Progenitor cell of endocrine pancreas (in vitro differentiated cells): ENCODE measurements around the gene PPT2. TPM values are rescaled to one million over a fixed set of nuclear protein-coding genes. Genes with fewer than 3 reads are reported as not detected.

Source experiments
- DNase-seq: peaks from one replicate; pipeline ENCODE4 v3.0.0; 2021; ENCODE audit warnings: low spot score; ENCODE audit not compliant: unreplicated experiment
- H3K27ac Mint-ChIP-seq: 2 replicates; pipeline ENCODE4 v1.8.0; 2021; ENCODE audit warnings: mild to moderate bottlenecking, moderate library complexity, mixed read lengths
- H3K27me3 Mint-ChIP-seq: 2 replicates; pipeline ENCODE4 v1.8.0; 2021; ENCODE audit warnings: mixed read lengths
- H3K36me3 Mint-ChIP-seq: 2 replicates; pipeline ENCODE4 v1.8.0; 2022; ENCODE audit warnings: mixed read lengths; ENCODE audit not compliant: insufficient read depth
- H3K4me1 Mint-ChIP-seq: 2 replicates; pipeline ENCODE4 v1.8.0; 2021; ENCODE audit warnings: low read depth, mixed read lengths
- H3K4me3 Mint-ChIP-seq: 2 replicates; pipeline ENCODE4 v1.8.0; 2021; ENCODE audit warnings: low read depth, mild to moderate bottlenecking, moderate library complexity, mixed read lengths
- H3K9me3 Mint-ChIP-seq: 2 replicates; pipeline ENCODE4 v1.8.0; 2021; ENCODE audit warnings: low read depth, mixed read lengths
- CTCF ChIP-seq: fragments of 200-600 bp; sonication (generic); IDR thresholded peaks from one replicate; pipeline ENCODE4 v1.5.0; 2021; ENCODE audit warnings: antibody characterized with exemption, mild to moderate bottlenecking; ENCODE audit not compliant: unreplicated experiment
- long read RNA-seq: library from polyadenylated mRNA; unstranded; transcript quantifications from one replicate; pipeline ENCODE4 v2.0.0, GENCODE V29; 2020
- total RNA-seq: library from RNA; stranded (reverse); gene quantifications from 2 replicates; pipeline ENCODE4 v1.2.1, GENCODE V29; 2021

The PPT2 gene, protein sequence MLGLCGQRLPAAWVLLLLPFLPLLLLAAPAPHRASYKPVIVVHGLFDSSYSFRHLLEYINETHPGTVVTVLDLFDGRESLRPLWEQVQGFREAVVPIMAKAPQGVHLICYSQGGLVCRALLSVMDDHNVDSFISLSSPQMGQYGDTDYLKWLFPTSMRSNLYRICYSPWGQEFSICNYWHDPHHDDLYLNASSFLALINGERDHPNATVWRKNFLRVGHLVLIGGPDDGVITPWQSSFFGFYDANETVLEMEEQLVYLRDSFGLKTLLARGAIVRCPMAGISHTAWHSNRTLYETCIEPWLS
- total RNA-seq: 75.5 and 80.8 TPM in 2 replicates
- long read RNA-seq, transcript PPT2-245 (9 exons, 1,759 nt): minor isoform, 7 of 35 reads
- long read RNA-seq, transcript PPT2-244 (9 exons, 2,053 nt): major isoform, 14 of 35 reads
- long read RNA-seq, partial matches to known transcripts: 3 of 35 reads
- long read RNA-seq, other reads (novel, unspliced or antisense): 6 of 35 reads

DNA sequence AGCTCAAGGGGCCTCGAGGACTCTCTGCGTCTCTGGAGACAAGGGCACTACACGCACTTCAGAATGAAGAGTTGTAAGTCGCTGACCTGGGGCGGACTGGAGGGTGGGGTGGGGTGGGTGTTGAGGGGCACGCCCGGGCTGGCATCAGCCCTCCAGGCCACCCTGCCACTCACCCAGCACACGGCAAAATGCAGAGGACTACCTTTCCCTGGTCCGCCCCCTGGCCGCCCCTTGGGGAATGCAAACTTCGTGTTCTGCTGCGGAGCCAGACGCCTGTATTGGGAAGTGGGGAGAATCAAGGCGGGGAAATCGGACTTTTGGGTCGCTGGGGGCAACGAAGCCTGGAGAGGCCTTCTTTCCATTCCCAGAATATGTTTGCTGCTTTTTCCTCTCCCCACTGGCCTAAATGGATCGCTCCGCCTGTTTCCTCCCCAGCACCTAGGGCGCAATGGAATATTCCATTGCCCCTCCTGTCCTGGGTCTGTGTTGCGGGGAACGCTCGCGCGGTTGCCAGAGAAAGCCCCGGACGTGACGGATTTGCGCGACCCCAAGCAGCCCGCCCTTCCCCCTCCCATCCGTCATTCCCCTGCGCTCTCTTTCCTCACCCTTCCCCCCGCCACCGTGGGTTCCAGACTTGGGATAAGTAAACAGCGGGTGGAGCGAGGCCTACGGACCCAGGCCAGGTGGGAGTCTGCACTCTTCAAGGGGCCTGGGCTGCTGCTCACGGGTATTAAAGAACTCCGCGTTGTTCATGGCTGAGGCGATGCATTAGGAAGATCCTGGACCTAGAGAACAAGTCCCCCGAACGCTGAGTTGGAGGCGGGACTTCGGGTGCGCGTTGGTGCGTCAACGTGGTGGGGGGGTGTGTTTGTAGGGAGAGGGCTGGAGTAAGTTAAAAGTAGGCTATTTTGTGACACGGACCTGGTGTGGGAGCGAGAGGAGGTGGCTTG lies at the start of gene PPT2:
Gene PPT2 (plus strand): TSS at position 578 of the 950 bp plus-strand sequence. CDS start 454 bp downstream, outside the sequence.
- Mint-ChIP-seq H3K36me3 (peaks cover 17% of the 10 kb centered on the region), H3K4me3 (peak within 1 kb of the TSS; percentile 99), H3K27ac (peak within 1 kb of the TSS; percentile 98), H3K4me1 (peaks cover 28% of the 10 kb centered on the region), H3K9me3 (no peaks in the 10 kb centered on the region), H3K27me3 (peaks cover 13% of the 10 kb centered on the region)
- DNase-seq: peak; percentile 75
- TF ChIP-seq CTCF: peak; percentile 38

GRCh38 chr6:32105433-32105832 lies 48.5 kb upstream of the PPT2 start:
- H3K27me3 Mint-ChIP-seq: peaks cover 27% of the 10 kb centered on the region
- H3K27ac Mint-ChIP-seq: no peak overlapping the region
- no peaks in the 10 kb centered on the region for H3K36me3 Mint-ChIP-seq
- H3K4me1 Mint-ChIP-seq: peaks cover 14% of the 10 kb centered on the region
- H3K4me3 Mint-ChIP-seq: no peak overlapping the region
- H3K9me3 Mint-ChIP-seq: no peaks in the 10 kb centered on the region
- DNase-seq: no peak
- TF ChIP-seq CTCF: no peak

GRCh38 chr6:32107406-32107805 lies 46.5 kb upstream of the PPT2 start:
- no peak for TF ChIP-seq CTCF
- H3K36me3 Mint-ChIP-seq: peaks cover 2% of the 10 kb centered on the region
- DNase-seq: no peak
- H3K27ac Mint-ChIP-seq: no peak overlapping the region
- no peaks in the 10 kb centered on the region for H3K9me3 Mint-ChIP-seq
- H3K27me3 Mint-ChIP-seq: peaks cover 27% of the 10 kb centered on the region
- H3K4me3 Mint-ChIP-seq: no peak overlapping the region
- H3K4me1 Mint-ChIP-seq: peaks cover 14% of the 10 kb centered on the region

DNA sequence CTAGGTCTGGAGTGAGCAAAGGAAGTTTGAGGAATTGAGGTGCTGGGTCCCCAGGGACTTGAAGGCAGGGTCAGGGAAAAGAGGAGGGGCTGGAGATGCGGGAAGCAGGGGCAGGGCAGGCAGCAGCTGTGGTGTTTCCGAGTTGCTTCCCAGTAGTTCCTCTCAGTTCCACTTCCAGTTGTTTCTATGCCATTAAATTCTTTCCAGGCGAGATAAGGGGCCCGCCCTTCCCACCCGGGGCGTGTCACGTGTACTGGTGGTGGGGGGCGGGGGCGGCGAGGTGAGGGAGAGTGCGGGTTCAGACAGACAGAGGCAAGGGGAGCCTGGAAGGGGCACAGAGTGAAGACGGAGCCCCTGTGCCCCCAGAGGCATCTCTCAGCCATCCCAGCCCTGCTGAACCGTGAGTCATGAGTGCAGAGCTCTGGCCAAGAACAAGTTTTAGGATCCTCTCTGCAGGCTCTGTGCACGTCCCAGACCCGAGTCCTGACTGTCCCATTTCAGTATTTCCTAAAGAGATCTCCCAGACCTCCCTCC lies 45.8 kb upstream of the PPT2 start:
- no peak for DNase-seq
- Mint-ChIP-seq H3K4me3 (no peak overlapping the region), H3K36me3 (peaks cover 2% of the 10 kb centered on the region), H3K9me3 (no peaks in the 10 kb centered on the region), H3K4me1 (peaks cover 14% of the 10 kb centered on the region), H3K27me3 (peaks cover 27% of the 10 kb centered on the region), H3K27ac (peak overlapping the region; percentile 37)
- TF ChIP-seq CTCF: no peak

DNA sequence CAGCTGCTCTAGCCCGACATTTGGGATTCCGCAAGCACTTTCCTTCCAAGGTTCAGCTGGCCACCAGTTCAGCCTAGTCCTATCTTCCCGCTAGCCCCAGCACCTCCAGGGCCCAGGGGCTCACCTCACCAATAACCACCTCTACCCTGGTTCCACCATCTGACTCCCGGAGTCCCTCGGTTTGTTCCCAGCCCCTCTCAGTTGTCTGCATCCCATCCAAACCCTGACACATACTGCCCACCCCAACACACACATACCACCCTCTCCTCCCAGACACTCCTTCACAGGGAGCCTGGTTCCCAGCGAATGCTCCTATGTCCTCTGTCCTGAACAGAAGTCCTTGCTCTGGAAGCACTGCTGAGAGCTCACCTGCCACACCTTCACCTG lies 45.2 kb upstream of the PPT2 start:
- Mint-ChIP-seq H3K9me3 (no peaks in the 10 kb centered on the region), H3K27me3 (peaks cover 27% of the 10 kb centered on the region)

More for the DNA sequence above, 45.2 kb upstream of the PPT2 start:
- no peak for TF ChIP-seq CTCF
- peaks cover 2% of the 10 kb centered on the region for H3K36me3 Mint-ChIP-seq
- no peak overlapping the region for H3K4me3 Mint-ChIP-seq
- no peak for DNase-seq
- peaks cover 14% of the 10 kb centered on the region for H3K4me1 Mint-ChIP-seq
- peak overlapping the region; percentile 76 for H3K27ac Mint-ChIP-seq
